Smooth muscle cell (in vitro differentiated cells): Measurements from ENCODE around the gene PNMA1. TPM values are rescaled to one million over a fixed set of nuclear protein-coding genes. Genes with fewer than 3 reads are reported as not detected.

Experiments used
- DNase-seq: peaks from one replicate; lab custom pipeline; 2025; ENCODE audit not compliant: unreplicated experiment; lab: John Stamatoyannopoulos, UW
- H2AFZ ChIP-seq: fragments of 200-600 bp; sonication (generic); 2 replicates; pipeline ENCODE4 v1.6.0; 2016; ENCODE audit warnings: antibody characterized with exemption, low read depth, mild to moderate bottlenecking
- H3F3A ChIP-seq: fragments of 200-600 bp; sonication (generic); 2 replicates; pipeline ENCODE4 v1.6.0; 2017; ENCODE audit warnings: antibody characterized with exemption, low read depth
- H3K27ac ChIP-seq: fragments of 200-600 bp; sonication (generic); 2 replicates; pipeline ENCODE4 v1.5.1; 2016; ENCODE audit warnings: low read depth, mild to moderate bottlenecking
- H3K27me3 ChIP-seq: fragments of 200-600 bp; sonication (generic); 2 replicates; pipeline ENCODE4 v1.6.1; 2016; ENCODE audit warnings: low read depth, mild to moderate bottlenecking
- H3K36me3 ChIP-seq: fragments of 200-600 bp; sonication (generic); 2 replicates; pipeline ENCODE4 v1.5.1; 2016; ENCODE audit warnings: low read depth
- H3K4me1 ChIP-seq: fragments of 200-600 bp; sonication (generic); 2 replicates; pipeline ENCODE4 v1.5.1; 2016; ENCODE audit warnings: low read depth
- H3K4me2 ChIP-seq: fragments of 200-600 bp; sonication (generic); 2 replicates; pipeline ENCODE4 v1.6.0; 2016; ENCODE audit warnings: mild to moderate bottlenecking
- H3K4me3 ChIP-seq: fragments of 200-600 bp; sonication (generic); 2 replicates; pipeline ENCODE4 v1.5.1; 2016; ENCODE audit warnings: mild to moderate bottlenecking
- H3K79me2 ChIP-seq: fragments of 200-600 bp; sonication (generic); 2 replicates; pipeline ENCODE4 v1.6.0; 2016; ENCODE audit warnings: low read depth, mild to moderate bottlenecking
- H3K9ac ChIP-seq: fragments of 200-600 bp; sonication (generic); 2 replicates; pipeline ENCODE4 v1.6.0; 2016; ENCODE audit warnings: low read depth
- H3K9me3 ChIP-seq: fragments of 200-600 bp; sonication (generic); replicated peaks from 2 replicates; pipeline ENCODE4 v1.5.1; 2016; ENCODE audit warnings: low read depth
- H4K20me1 ChIP-seq: fragments of 200-600 bp; sonication (generic); 2 replicates; pipeline ENCODE4 v1.6.0; 2016; ENCODE audit warnings: low read depth
- WGBS: methylation state at CpG from one replicate; pipeline ENCODE4 v1.1.7; 2016; ENCODE audit warnings: low lambda C conversion rate; 5-methylcytosine and 5-hydroxymethylcytosine counted together
- polyA plus RNA-seq: library from polyadenylated mRNA; unstranded; fragments of >200 nt; fragmentation: Nextera tagmentation; extraction: Ambion mirVana; gene quantifications from 2 replicates; pipeline ENCODE4 v1.2.1, GENCODE V29; 2016
- total RNA-seq: library from RNA; depleted of rRNA; stranded (reverse); fragments of >200 nt; gene quantifications from 2 replicates; pipeline ENCODE4 v1.2.3, GENCODE V29; 2014
- TF ChIP-seq, protein P1 (sequence below): fragments of 200-600 bp; sonication (generic); IDR thresholded peaks from 2 replicates; pipeline ENCODE4 v1.5.1; 2017; ENCODE audit warnings: borderline replicate concordance, mild to moderate bottlenecking, antibody characterized with exemption; ENCODE audit not compliant: insufficient read depth, poor library complexity, severe bottlenecking

PNMA1 gene
- total and polyA plus RNA-seq, 2 experiments from 2014 or later, result 22.4 to 52.7 TPM

GRCh38 chr14:73759183-73759713 is 45.1 kb upstream of the PNMA1 start:
- Histone ChIP-seq H3K4me3 (peak overlapping the region; percentile 96), H3K9ac (peak overlapping the region; percentile 94), H3K4me2 (peak overlapping the region; percentile 98), H3K4me1 (peaks cover 29% of the 10 kb centered on the region), H3K79me2 (peaks cover 80% of the 10 kb centered on the region), H3K9me3 (no peaks in the 10 kb centered on the region), H4K20me1 (peaks cover 65% of the 10 kb centered on the region), H3K27me3 (no peaks in the 10 kb centered on the region), H3F3A (peaks cover 11% of the 10 kb centered on the region), H3K27ac (peak overlapping the region; percentile 97), H2AFZ (no peak overlapping the region), H3K36me3 (no peaks in the 10 kb centered on the region)
- WGBS, result under 1% methylated on average over 32 of the region's 71 CpGs
- TF ChIP-seq, protein P1, sequence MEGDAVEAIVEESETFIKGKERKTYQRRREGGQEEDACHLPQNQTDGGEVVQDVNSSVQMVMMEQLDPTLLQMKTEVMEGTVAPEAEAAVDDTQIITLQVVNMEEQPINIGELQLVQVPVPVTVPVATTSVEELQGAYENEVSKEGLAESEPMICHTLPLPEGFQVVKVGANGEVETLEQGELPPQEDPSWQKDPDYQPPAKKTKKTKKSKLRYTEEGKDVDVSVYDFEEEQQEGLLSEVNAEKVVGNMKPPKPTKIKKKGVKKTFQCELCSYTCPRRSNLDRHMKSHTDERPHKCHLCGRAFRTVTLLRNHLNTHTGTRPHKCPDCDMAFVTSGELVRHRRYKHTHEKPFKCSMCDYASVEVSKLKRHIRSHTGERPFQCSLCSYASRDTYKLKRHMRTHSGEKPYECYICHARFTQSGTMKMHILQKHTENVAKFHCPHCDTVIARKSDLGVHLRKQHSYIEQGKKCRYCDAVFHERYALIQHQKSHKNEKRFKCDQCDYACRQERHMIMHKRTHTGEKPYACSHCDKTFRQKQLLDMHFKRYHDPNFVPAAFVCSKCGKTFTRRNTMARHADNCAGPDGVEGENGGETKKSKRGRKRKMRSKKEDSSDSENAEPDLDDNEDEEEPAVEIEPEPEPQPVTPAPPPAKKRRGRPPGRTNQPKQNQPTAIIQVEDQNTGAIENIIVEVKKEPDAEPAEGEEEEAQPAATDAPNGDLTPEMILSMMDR, result no peak
- no peak for DNase-seq

GRCh38 chr14:73758392-73759182 is 44.4 kb upstream of the PNMA1 start:
- TF ChIP-seq, protein P1, result peak; percentile 60
- Histone ChIP-seq H3K36me3 (no peaks in the 10 kb centered on the region), H3K27me3 (no peaks in the 10 kb centered on the region), H3K9ac (peak overlapping the region; percentile 78), H4K20me1 (peaks cover 65% of the 10 kb centered on the region), H3F3A (peaks cover 11% of the 10 kb centered on the region), H3K79me2 (peaks cover 80% of the 10 kb centered on the region), H3K4me3 (peak overlapping the region; percentile 96), H3K9me3 (no peaks in the 10 kb centered on the region), H3K4me1 (peaks cover 36% of the 10 kb centered on the region), H2AFZ (no peak overlapping the region), H3K4me2 (peak overlapping the region; percentile 98), H3K27ac (peak overlapping the region; percentile 88)
- DNase-seq, result no peak
- WGBS, result 3% methylated on average over 33 of the region's 49 CpGs

- Histone ChIP-seq H3K9ac (peak overlapping the region; percentile 78), H3K36me3 (no peaks in the 10 kb centered on the region), H3K9me3 (no peaks in the 10 kb centered on the region), H3K4me2 (peak overlapping the region; percentile 98), H2AFZ (no peak overlapping the region), H3K4me3 (peak overlapping the region; percentile 96), H3K27me3 (no peaks in the 10 kb centered on the region), H3K79me2 (peaks cover 80% of the 10 kb centered on the region), H3F3A (peaks cover 11% of the 10 kb centered on the region), H4K20me1 (peaks cover 68% of the 10 kb centered on the region), H3K4me1 (peaks cover 37% of the 10 kb centered on the region), H3K27ac (peak overlapping the region; percentile 88)
- DNase-seq, result no peak
- 73% methylated on average over 10 of the region's 10 CpGs for WGBS
- TF ChIP-seq, protein P1, result no peak
Observed at GRCh38 chr14:73757876-73758391, 43.8 kb upstream of the PNMA1 start.
